ENCODE results near the gene DNM1.

GRCh38 chr9:128257086-128257825 is 54.1 kb downstream of the DNM1 start:
- TF ChIP-seq SP1 (IDR thresholded peaks at IDR 0.05), result no peak
- no peak for TF ChIP-seq CTCF (IDR thresholded peaks at IDR 0.05; ENCODE audit: low read depth, low read length, missing input control)
- no peak for TF ChIP-seq RXRA (IDR thresholded peaks at IDR 0.05)
- TF ChIP-seq JUND (IDR thresholded peaks at IDR 0.05), result no peak
- TF ChIP-seq ATF3 (IDR thresholded peaks at IDR 0.05), result no peak
- no peak for TF ChIP-seq EGR1 (IDR thresholded peaks at IDR 0.05; ENCODE audit: low read depth in 2 of 2)
- no peak for TF ChIP-seq FOXA1 (IDR thresholded peaks at IDR 0.05)
- TF ChIP-seq REST (IDR thresholded peaks at IDR 0.05), result no peak
- no peak for TF ChIP-seq YY1 (IDR thresholded peaks at IDR 0.05)

Data from liver (tissue), 3 donors.